Prostate gland (tissue), 2 donors: ENCODE data around the gene HNRNPM.

Experiments
- CTCF ChIP-seq, 4 experiments: fragments of 200-600 bp in 2 of 4; fragments of 450-650 bp in 2 of 4; sonication (generic) in 2 of 4; IDR thresholded peaks; 1 replicate in 3 of 4; 2 replicates in 1 of 4; pipeline ENCODE4 v1.5.1; 2016 to 2019; ENCODE audit warnings: antibody characterized with exemption in 4 of 4, mild to moderate bottlenecking in 2 of 4, moderate library complexity in 2 of 4
- POLR2A ChIP-seq: fragments of 450-650 bp; IDR thresholded peaks from one replicate; pipeline ENCODE4 v1.6.1; 2016; ENCODE audit warnings: antibody characterized with exemption, mild to moderate bottlenecking

GRCh38 chr19:8399681-8400188 lies 45.0 kb upstream of the HNRNPM start:
- TF ChIP-seq POLR2A, result no peak
- TF ChIP-seq CTCF (IDR thresholded peaks at IDR 0.05), result no peak
